Peyer's patch (tissue), 4 donors: ENCODE data around the gene CTU2. TPM values are rescaled to one million over a fixed set of nuclear protein-coding genes. Genes with fewer than 3 reads are reported as not detected.

ENCODE experiments used
- DNase-seq, 3 donors: peaks; one replicate each; pipeline ENCODE4 v3.0.0-alpha.2; 2017 to 2019
- H3K27ac ChIP-seq, 4 donors: fragments of 200-600 bp; sonication (generic); one replicate each; pipeline ENCODE4 v1.5.1; 2016 to 2019
- H3K27me3 ChIP-seq, 2 donors: fragments of 200-600 bp; sonication (generic); one replicate each; pipeline ENCODE4 v1.5.1; 2019
- H3K36me3 ChIP-seq, 3 donors: fragments of 200-600 bp; sonication (generic); one replicate each; pipeline ENCODE4 v1.5.1; 2016 to 2019
- H3K4me1 ChIP-seq, 4 donors: fragments of 200-600 bp; sonication (generic); one replicate each; pipeline ENCODE4 v1.5.1; 2016 to 2019
- H3K4me3 ChIP-seq, 4 donors: fragments of 200-600 bp; sonication (generic); 1 replicate in 3 of 4; 2 replicates in 1 of 4; pipeline ENCODE4 v1.5.1; 2016 to 2019; ENCODE audit warnings: mild to moderate bottlenecking in 1 of 4
- H3K9me3 ChIP-seq, 4 donors: fragments of 200-600 bp; sonication (generic); one replicate each; pipeline ENCODE4 v1.5.1; 2016 to 2019; ENCODE audit warnings: mild to moderate bottlenecking in 1 of 4
- CTCF ChIP-seq, 6 experiments: fragments of 450-650 bp in 4 of 6; fragments of 200-600 bp in 2 of 6; sonication (generic) in 1 of 6; IDR thresholded peaks; one replicate each; pipeline ENCODE4 v1.5.1; 2017 to 2019; ENCODE audit warnings: antibody characterized with exemption in 6 of 6, mild to moderate bottlenecking in 3 of 6, moderate library complexity in 1 of 6
- POLR2A ChIP-seq, 2 donors: fragments of 450-650 bp; IDR thresholded peaks; one replicate each; pipeline ENCODE4 v1.5.1; 2017; ENCODE audit warnings: antibody characterized with exemption in 2 of 2, mild to moderate bottlenecking in 2 of 2, moderate library complexity in 2 of 2
- total RNA-seq, 4 donors: library from RNA; depleted of rRNA; stranded (reverse); fragments of >200 nt; gene quantifications; one replicate each; pipeline ENCODE4 v1.1.0, GENCODE V29; 2016

CTU2 gene
- total RNA-seq, 4 donors from 2014 or later = 3.9 to 25.1 (median 9.3) TPM

DNA sequence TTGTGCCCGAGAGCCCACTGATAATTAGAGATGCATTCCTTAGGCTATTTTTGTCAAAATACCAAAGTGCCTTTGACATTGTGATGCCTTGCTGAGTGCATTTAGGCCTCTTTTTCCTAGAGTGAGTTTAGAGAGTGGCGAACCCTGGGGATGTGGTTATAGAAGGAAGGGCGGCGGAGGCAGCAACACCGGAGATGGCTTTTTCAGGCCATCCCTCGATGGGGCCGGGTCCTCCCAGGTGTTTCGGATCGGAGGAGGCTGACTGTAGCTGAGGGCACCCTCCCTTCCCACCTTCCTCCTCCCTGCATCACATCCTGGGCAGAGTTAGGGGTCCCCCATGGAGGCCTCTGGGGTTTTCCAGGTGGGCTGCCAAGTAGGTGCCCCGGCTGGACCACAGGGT, 13.4 kb upstream of the CTU2 start:
- no peak for DNase-seq
- no peaks in the 10 kb centered on the region for H3K9me3 ChIP-seq
- peaks cover 0 to 16% (median 0%) of the 10 kb centered on the region in 3 donors for H3K36me3 ChIP-seq
- H3K4me3 ChIP-seq = no peak overlapping the region
- H3K27me3 ChIP-seq = no peaks in the 10 kb centered on the region
- H3K4me1 ChIP-seq = peaks cover 0 to 27% (median 20%) of the 10 kb centered on the region in 4 donors
- H3K27ac ChIP-seq = peak overlapping the region in 1 of 4 donors; percentile 67
- no peak for TF ChIP-seq POLR2A (IDR thresholded peaks at IDR 0.05)
- TF ChIP-seq CTCF (IDR thresholded peaks at IDR 0.05) = no peak

- no peak for TF ChIP-seq CTCF (IDR thresholded peaks at IDR 0.05)
- no peak for TF ChIP-seq POLR2A (IDR thresholded peaks at IDR 0.05)
- Histone ChIP-seq H3K4me3 (no peak overlapping the region), H3K36me3 (peaks cover 0 to 23% (median 0%) of the 10 kb centered on the region in 3 donors), H3K9me3 (no peaks in the 10 kb centered on the region), H3K27me3 (no peaks in the 10 kb centered on the region), H3K27ac (peak overlapping the region in 1 of 4 donors; percentile 67), H3K4me1 (peaks cover 0 to 32% (median 18%) of the 10 kb centered on the region in 4 donors)
- DNase-seq = no peak
These were observed 12.7 kb upstream of the CTU2 start for GRCh38 chr16:88693420-88694177.

DNA sequence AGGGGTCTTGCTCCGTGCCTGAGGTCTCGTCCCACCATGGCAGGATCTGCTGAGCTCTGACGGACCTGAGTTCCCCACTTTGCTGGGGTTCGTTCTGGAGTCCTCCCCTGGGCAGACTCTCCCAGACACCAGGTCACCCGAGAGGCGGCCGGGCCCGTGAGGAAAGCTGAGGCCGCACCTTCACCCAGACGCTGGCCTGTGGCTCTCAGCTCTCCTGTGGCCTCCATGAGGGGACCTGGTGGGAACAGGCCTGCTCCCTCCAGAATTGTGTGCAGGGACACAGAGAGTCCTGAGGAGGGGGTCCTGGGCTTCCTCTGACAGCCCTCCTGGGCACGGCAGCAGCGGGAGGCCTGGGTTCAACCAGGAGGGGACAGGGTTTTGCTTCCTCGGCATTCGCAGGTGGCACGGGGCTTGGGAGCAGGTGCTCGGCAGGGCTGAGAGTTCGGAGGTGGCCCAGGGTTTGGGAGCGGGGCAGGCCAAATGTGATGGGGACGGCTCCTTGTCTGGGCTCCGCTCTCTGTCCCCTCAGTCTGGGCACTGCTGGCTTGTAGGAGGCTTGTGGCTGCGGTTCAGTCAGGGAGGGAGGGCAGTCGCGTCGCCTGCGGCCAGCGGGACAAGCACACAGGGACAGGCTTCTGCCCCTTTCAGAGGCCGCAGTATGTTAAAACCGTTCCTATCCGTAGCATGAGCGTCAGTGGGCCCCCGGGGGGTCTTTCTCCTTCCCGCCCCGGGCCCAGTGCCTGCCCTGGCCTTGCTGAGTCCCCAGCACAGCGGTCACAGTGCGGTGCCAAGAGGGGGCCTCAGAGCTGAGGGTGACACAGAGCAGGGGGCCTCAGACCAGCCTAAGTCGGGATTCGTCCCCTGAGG, 11.8 kb upstream of the CTU2 start:
- no peak overlapping the region for H3K4me3 ChIP-seq
- peaks cover 0 to 40% (median 18%) of the 10 kb centered on the region in 4 donors for H3K4me1 ChIP-seq
- no peak overlapping the region for H3K27ac ChIP-seq
- H3K27me3 ChIP-seq = no peaks in the 10 kb centered on the region
- H3K9me3 ChIP-seq = no peaks in the 10 kb centered on the region
- no peak for DNase-seq
- H3K36me3 ChIP-seq = peaks cover 0 to 32% (median 0%) of the 10 kb centered on the region in 3 donors
- TF ChIP-seq POLR2A (IDR thresholded peaks at IDR 0.05) (no peak), CTCF (IDR thresholded peaks at IDR 0.05) (no peak)

DNA sequence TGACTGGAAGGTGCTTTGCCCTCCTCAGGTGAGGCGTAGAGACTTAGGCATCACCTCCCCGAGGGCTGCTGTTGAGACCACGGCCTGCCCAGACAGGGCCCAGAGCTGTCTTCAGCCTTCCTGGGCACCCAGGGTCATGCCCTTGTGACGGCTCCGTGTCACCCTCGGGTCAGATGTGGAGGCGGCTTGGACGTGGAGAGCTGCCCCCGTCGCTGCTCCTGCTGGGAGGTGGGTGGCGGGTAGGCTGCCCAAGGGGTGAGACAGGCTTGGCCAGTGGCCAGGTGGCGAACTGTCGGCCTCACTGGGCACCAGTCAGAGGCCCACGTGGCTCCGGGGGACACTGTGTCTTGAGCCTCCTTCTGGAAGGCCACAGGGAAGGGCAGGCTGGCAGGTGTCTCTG, 11.1 kb upstream of the CTU2 start:
- DNase-seq = no peak
- no peak for TF ChIP-seq CTCF (IDR thresholded peaks at IDR 0.05)
- no peak for TF ChIP-seq POLR2A (IDR thresholded peaks at IDR 0.05)
- peaks cover 0 to 47% (median 20%) of the 10 kb centered on the region in 4 donors for H3K4me1 ChIP-seq

GRCh38 chr16:88695753-88696152, 10.6 kb upstream of the CTU2 start:
- DNase-seq = no peak
- H3K36me3 ChIP-seq = peaks cover 0 to 38% (median 0%) of the 10 kb centered on the region in 3 donors
- no peaks in the 10 kb centered on the region for H3K9me3 ChIP-seq
- H3K4me3 ChIP-seq = no peak overlapping the region
- H3K27ac ChIP-seq = no peak overlapping the region
- peaks cover 0 to 52% (median 20%) of the 10 kb centered on the region in 4 donors for H3K4me1 ChIP-seq
- TF ChIP-seq POLR2A (IDR thresholded peaks at IDR 0.05) = no peak
- no peak for TF ChIP-seq CTCF (IDR thresholded peaks at IDR 0.05)
- no peaks in the 10 kb centered on the region for H3K27me3 ChIP-seq

More for the DNA sequence above, 11.1 kb upstream of the CTU2 start:
- peaks cover 0 to 38% (median 0%) of the 10 kb centered on the region in 3 donors for H3K36me3 ChIP-seq
- H3K27ac ChIP-seq = no peak overlapping the region
- H3K4me3 ChIP-seq = no peak overlapping the region
- no peaks in the 10 kb centered on the region for H3K27me3 ChIP-seq
- no peaks in the 10 kb centered on the region for H3K9me3 ChIP-seq
